ENCODE data around the gene GRID2. TPM values are rescaled to one million over a fixed set of nuclear protein-coding genes. Genes with fewer than 3 reads are reported as not detected.

The GRID2 gene
- total RNA-seq, 1 donor, result not detected

DNA sequence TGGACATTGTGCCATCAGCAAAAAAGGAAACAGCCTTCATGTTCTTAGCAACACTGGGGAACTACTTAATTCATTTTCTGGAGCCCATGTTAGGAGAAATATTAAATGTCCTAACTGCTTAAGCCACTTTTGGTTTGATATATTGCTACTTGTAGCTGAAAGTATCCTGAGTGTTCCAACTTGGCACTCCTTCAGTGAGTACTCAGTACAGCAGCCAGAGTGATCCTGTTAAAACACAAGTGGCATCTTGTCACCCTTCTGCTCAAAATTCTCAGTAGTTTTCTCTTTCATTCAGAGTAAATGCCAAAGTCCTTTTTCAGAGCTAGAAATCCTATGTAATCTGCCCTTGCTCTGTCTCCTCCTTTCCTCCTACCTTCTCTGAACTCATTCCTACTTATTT, 522.0 kb downstream of the GRID2 start:
- H2AFZ ChIP-seq (ENCODE audit: low read length), result no peak overlapping the region
- TF ChIP-seq CTCF (IDR thresholded peaks at IDR 0.05; ENCODE audit: extremely low read depth, low read depth, low read length), result no peak
- H3K36me3 ChIP-seq (ENCODE audit: insufficient read depth, low read length), result no peaks in the 10 kb centered on the region
- no peak overlapping the region for H3K4me3 ChIP-seq (ENCODE audit: insufficient read depth, low read length)
- no peaks in the 10 kb centered on the region for H3K4me1 ChIP-seq (ENCODE audit: insufficient read depth, low read length)
- no peaks in the 10 kb centered on the region for H3K79me2 ChIP-seq (ENCODE audit: insufficient read depth, low read length)
- peaks cover 4% of the 10 kb centered on the region for H3K9me3 ChIP-seq (ENCODE audit: low read depth, low read length)
- DNase-seq (ENCODE audit: insufficient read length, low spot score, missing footprints), result no peak
- H4K20me1 ChIP-seq (ENCODE audit: insufficient read depth, low read length), result no peaks in the 10 kb centered on the region
- no peak overlapping the region for H3K27ac ChIP-seq (ENCODE audit: low read depth, low read length)
- H3K4me2 ChIP-seq (ENCODE audit: insufficient read depth, low read length), result no peak overlapping the region
- H3K27me3 ChIP-seq (ENCODE audit: insufficient read depth, low read length), result no peaks in the 10 kb centered on the region

- H2AFZ ChIP-seq (ENCODE audit: low read length), result no peak overlapping the region
- no peak overlapping the region for H3K27ac ChIP-seq (ENCODE audit: low read depth, low read length)
- H4K20me1 ChIP-seq (ENCODE audit: insufficient read depth, low read length), result no peaks in the 10 kb centered on the region
- no peaks in the 10 kb centered on the region for H3K27me3 ChIP-seq (ENCODE audit: insufficient read depth, low read length)
- DNase-seq (ENCODE audit: insufficient read length, low spot score, missing footprints), result no peak
- H3K79me2 ChIP-seq (ENCODE audit: insufficient read depth, low read length), result no peaks in the 10 kb centered on the region
- TF ChIP-seq CTCF (IDR thresholded peaks at IDR 0.05; ENCODE audit: extremely low read depth, low read depth, low read length), result no peak
- no peak overlapping the region for H3K4me2 ChIP-seq (ENCODE audit: insufficient read depth, low read length)
- no peaks in the 10 kb centered on the region for H3K36me3 ChIP-seq (ENCODE audit: insufficient read depth, low read length)
- no peak overlapping the region for H3K4me3 ChIP-seq (ENCODE audit: insufficient read depth, low read length)
- H3K4me1 ChIP-seq (ENCODE audit: insufficient read depth, low read length), result no peaks in the 10 kb centered on the region
- H3K9me3 ChIP-seq (ENCODE audit: low read depth, low read length), result peaks cover 4% of the 10 kb centered on the region
These were observed 527.0 kb downstream of the GRID2 start for GRCh38 chr4:92830771-92831170.

DNA sequence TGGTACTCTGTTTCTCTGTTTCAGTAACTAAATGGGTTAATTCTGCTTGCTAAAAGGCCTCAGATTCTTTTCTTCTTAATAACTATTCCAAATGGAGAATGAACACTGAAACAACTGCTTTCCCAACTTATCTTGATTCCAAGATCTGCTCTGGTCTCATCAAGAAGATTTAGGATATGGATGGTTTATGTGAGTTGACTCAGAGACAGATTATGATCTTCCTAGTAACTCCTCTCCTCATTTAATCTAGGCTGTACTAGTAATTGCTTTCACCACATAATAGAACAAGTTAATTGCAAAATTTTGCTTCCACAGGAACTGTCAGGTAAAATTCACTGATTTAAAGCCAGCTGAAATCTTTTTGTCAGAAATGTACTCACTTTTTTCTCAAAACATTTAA, 537.1 kb downstream of the GRID2 start:
- H3K9me3 ChIP-seq (ENCODE audit: low read depth, low read length), result no peaks in the 10 kb centered on the region
- no peaks in the 10 kb centered on the region for H4K20me1 ChIP-seq (ENCODE audit: insufficient read depth, low read length)

GRCh38 chr4:92843784-92844183, 540.0 kb downstream of the GRID2 start:
- Histone ChIP-seq H3K4me2 (ENCODE audit: insufficient read depth, low read length) (no peak overlapping the region), H3K27ac (ENCODE audit: low read depth, low read length) (no peak overlapping the region), H3K4me3 (ENCODE audit: insufficient read depth, low read length) (no peak overlapping the region), H3K9me3 (ENCODE audit: low read depth, low read length) (peaks cover 2% of the 10 kb centered on the region), H3K4me1 (ENCODE audit: insufficient read depth, low read length) (no peaks in the 10 kb centered on the region), H3K79me2 (ENCODE audit: insufficient read depth, low read length) (no peaks in the 10 kb centered on the region), H4K20me1 (ENCODE audit: insufficient read depth, low read length) (no peaks in the 10 kb centered on the region), H3K36me3 (ENCODE audit: insufficient read depth, low read length) (no peaks in the 10 kb centered on the region), H3K27me3 (ENCODE audit: insufficient read depth, low read length) (no peaks in the 10 kb centered on the region), H2AFZ (ENCODE audit: low read length) (no peak overlapping the region)
- DNase-seq (ENCODE audit: insufficient read length, low spot score, missing footprints), result no peak
- TF ChIP-seq CTCF (IDR thresholded peaks at IDR 0.05; ENCODE audit: extremely low read depth, low read depth, low read length), result no peak

More for the DNA sequence above, 537.1 kb downstream of the GRID2 start:
- no peak for DNase-seq (ENCODE audit: insufficient read length, low spot score, missing footprints)
- Histone ChIP-seq H2AFZ (ENCODE audit: low read length) (no peak overlapping the region), H3K4me1 (ENCODE audit: insufficient read depth, low read length) (no peaks in the 10 kb centered on the region), H3K4me3 (ENCODE audit: insufficient read depth, low read length) (no peak overlapping the region), H3K27me3 (ENCODE audit: insufficient read depth, low read length) (no peaks in the 10 kb centered on the region), H3K79me2 (ENCODE audit: insufficient read depth, low read length) (no peaks in the 10 kb centered on the region), H3K4me2 (ENCODE audit: insufficient read depth, low read length) (no peak overlapping the region), H3K36me3 (ENCODE audit: insufficient read depth, low read length) (no peaks in the 10 kb centered on the region), H3K27ac (ENCODE audit: low read depth, low read length) (no peak overlapping the region)
- no peak for TF ChIP-seq CTCF (IDR thresholded peaks at IDR 0.05; ENCODE audit: extremely low read depth, low read depth, low read length)
